Neuron (in vitro differentiated cells): ENCODE data around the gene TADA2B.
A peak's percentile ranks its signal among the peaks of the same experiment; 100 is the strongest.

Source experiments
- H2AFZ ChIP-seq: one replicate; pipeline ENCODE4 v1.6.1; 2013; ENCODE audit warnings: low read depth, mild to moderate bottlenecking, inconsistent platforms, low read length, moderate library complexity
- H3K27me3 ChIP-seq: one replicate; pipeline ENCODE4 v1.6.1; 2013; ENCODE audit warnings: low read length; ENCODE audit not compliant: insufficient read depth
- H3K36me3 ChIP-seq: one replicate; pipeline ENCODE4 v1.6.1; 2013; ENCODE audit warnings: low read length; ENCODE audit not compliant: insufficient read depth
- H3K4me1 ChIP-seq: one replicate; pipeline ENCODE4 v1.6.1; 2013; ENCODE audit warnings: low read length; ENCODE audit not compliant: insufficient read depth
- H3K4me3 ChIP-seq: 2 replicates; pipeline ENCODE4 v1.5.1; 2013; ENCODE audit warnings: mild to moderate bottlenecking, low read length, moderate library complexity
- H3K9me3 ChIP-seq: one replicate; pipeline ENCODE4 v1.6.1; 2013; ENCODE audit warnings: low read length

TADA2B gene

GRCh38 chr4:7032596-7032995, 10.6 kb upstream of the TADA2B start:
- Histone ChIP-seq H3K4me3 (no peak overlapping the region), H3K36me3 (peaks cover 46% of the 10 kb centered on the region), H3K9me3 (no peaks in the 10 kb centered on the region), H2AFZ (no peak overlapping the region), H3K4me1 (peaks cover 6% of the 10 kb centered on the region), H3K27me3 (no peaks in the 10 kb centered on the region)

- Histone ChIP-seq H3K9me3 (no peaks in the 10 kb centered on the region), H3K4me3 (no peak overlapping the region), H2AFZ (no peak overlapping the region)
Observed at GRCh38 chr4:7034262-7035081, 8.7 kb upstream of the TADA2B start.

GRCh38 chr4:7037425-7037824, 5.7 kb upstream of the TADA2B start:
- Histone ChIP-seq H3K4me3 (no peak overlapping the region), H3K36me3 (peaks cover 4% of the 10 kb centered on the region), H3K4me1 (peaks cover 16% of the 10 kb centered on the region), H2AFZ (no peak overlapping the region), H3K9me3 (no peaks in the 10 kb centered on the region), H3K27me3 (no peaks in the 10 kb centered on the region)

More at GRCh38 chr4:7034262-7035081, 8.7 kb upstream of the TADA2B start:
- Histone ChIP-seq H3K36me3 (peaks cover 33% of the 10 kb centered on the region), H3K4me1 (peaks cover 6% of the 10 kb centered on the region), H3K27me3 (no peaks in the 10 kb centered on the region)

GRCh38 chr4:7040765-7041164, 2.4 kb upstream of the TADA2B start:
- Histone ChIP-seq H3K4me3 (no peak overlapping the region), H2AFZ (no peak overlapping the region), H3K36me3 (no peaks in the 10 kb centered on the region), H3K9me3 (no peaks in the 10 kb centered on the region), H3K4me1 (peaks cover 30% of the 10 kb centered on the region), H3K27me3 (no peaks in the 10 kb centered on the region)

GRCh38 chr4:7041246-7041645, 1.9 kb upstream of the TADA2B start:
- Histone ChIP-seq H2AFZ (no peak overlapping the region), H3K4me3 (no peak overlapping the region), H3K36me3 (no peaks in the 10 kb centered on the region), H3K27me3 (no peaks in the 10 kb centered on the region), H3K4me1 (peaks cover 32% of the 10 kb centered on the region), H3K9me3 (no peaks in the 10 kb centered on the region)

GRCh38 chr4:7041801-7042502, 1.2 kb upstream of the TADA2B start:
- Histone ChIP-seq H3K36me3 (peaks cover 2% of the 10 kb centered on the region), H3K9me3 (no peaks in the 10 kb centered on the region), H3K4me1 (peaks cover 32% of the 10 kb centered on the region), H3K27me3 (no peaks in the 10 kb centered on the region), H3K4me3 (peak overlapping the region; percentile 69), H2AFZ (peak overlapping the region; percentile 17)

GRCh38 chr4:7042503-7043283, 479 bp upstream of the TADA2B start:
- Histone ChIP-seq H3K4me3 (peak overlapping the region; percentile 69), H3K36me3 (peaks cover 4% of the 10 kb centered on the region), H3K27me3 (no peaks in the 10 kb centered on the region), H3K4me1 (peaks cover 32% of the 10 kb centered on the region), H3K9me3 (peaks cover 5% of the 10 kb centered on the region), H2AFZ (peak overlapping the region; percentile 17)

GRCh38 chr4:7044137-7044930, 1.2 kb downstream of the TADA2B start:
- Histone ChIP-seq H2AFZ (no peak overlapping the region), H3K9me3 (peaks cover 7% of the 10 kb centered on the region), H3K4me3 (peak overlapping the region; percentile 75), H3K27me3 (no peaks in the 10 kb centered on the region), H3K36me3 (peaks cover 4% of the 10 kb centered on the region), H3K4me1 (peaks cover 32% of the 10 kb centered on the region)

- Histone ChIP-seq H3K9me3 (peaks cover 7% of the 10 kb centered on the region), H3K4me3 (no peak overlapping the region), H2AFZ (no peak overlapping the region), H3K27me3 (no peaks in the 10 kb centered on the region), H3K4me1 (peaks cover 32% of the 10 kb centered on the region), H3K36me3 (peaks cover 4% of the 10 kb centered on the region)
Observed at GRCh38 chr4:7045553-7045952, 2.4 kb downstream of the TADA2B start.

GRCh38 chr4:7045961-7046921, 3.1 kb downstream of the TADA2B start:
- no peak overlapping the region for H3K4me3 ChIP-seq
- H2AFZ ChIP-seq, result no peak overlapping the region
- H3K27me3 ChIP-seq, result no peaks in the 10 kb centered on the region
- H3K9me3 ChIP-seq, result peaks cover 7% of the 10 kb centered on the region
- peaks cover 4% of the 10 kb centered on the region for H3K36me3 ChIP-seq
- peaks cover 31% of the 10 kb centered on the region for H3K4me1 ChIP-seq

GRCh38 chr4:7046971-7047370, 3.8 kb downstream of the TADA2B start:
- peaks cover 4% of the 10 kb centered on the region for H3K36me3 ChIP-seq
- H2AFZ ChIP-seq, result no peak overlapping the region
- H3K4me3 ChIP-seq, result no peak overlapping the region
- H3K27me3 ChIP-seq, result no peaks in the 10 kb centered on the region
- H3K4me1 ChIP-seq, result peaks cover 24% of the 10 kb centered on the region
- H3K9me3 ChIP-seq, result peaks cover 7% of the 10 kb centered on the region
